NCI-H128 (cell line): ENCODE data around the gene ST6GALNAC3.
A peak's percentile ranks its signal among the peaks of the same experiment; 100 is the strongest.
"Not testable (repeated sequence)": the region's sequence is repeated elsewhere in the genome, so short reads cannot be mapped to it uniquely, and the experiment has no call there.

Experiments used
- DNase-seq: peaks from one replicate; lab custom pipeline; 2025; ENCODE audit not compliant: unreplicated experiment; lab: John Stamatoyannopoulos, UW

Gene ST6GALNAC3

GRCh38 chr1:76074321-76075187 lies at the start of gene ST6GALNAC3:
Gene ST6GALNAC3, plus strand, starts transcription at chr1:76074746.
- peak; percentile 17 for DNase-seq

GRCh38 chr1:76027341-76027740 lies 47.2 kb upstream of the ST6GALNAC3 start:
- DNase-seq = no peak

GRCh38 chr1:76029331-76029730 lies 45.2 kb upstream of the ST6GALNAC3 start:
- DNase-seq = no peak

- DNase-seq = no peak
Observed at GRCh38 chr1:76031496-76031895, 43.0 kb upstream of the ST6GALNAC3 start.

GRCh38 chr1:76033800-76034475 lies 40.6 kb upstream of the ST6GALNAC3 start:
- DNase-seq = no peak

GRCh38 chr1:76035053-76035452 lies 39.5 kb upstream of the ST6GALNAC3 start:
- no peak for DNase-seq

GRCh38 chr1:76037324-76037723 lies 37.2 kb upstream of the ST6GALNAC3 start:
- no peak for DNase-seq

- no peak for DNase-seq
Observed at GRCh38 chr1:76038287-76039004, 36.1 kb upstream of the ST6GALNAC3 start.

GRCh38 chr1:76046149-76046548 lies 28.4 kb upstream of the ST6GALNAC3 start:
- no peak for DNase-seq

- no peak for DNase-seq
Observed at GRCh38 chr1:76048219-76048618, 26.3 kb upstream of the ST6GALNAC3 start.

GRCh38 chr1:76048926-76049325 lies 25.6 kb upstream of the ST6GALNAC3 start:
- DNase-seq = no peak

GRCh38 chr1:76049498-76049897 lies 25.0 kb upstream of the ST6GALNAC3 start:
- no peak for DNase-seq

- not testable (repeated sequence) for DNase-seq
Observed at GRCh38 chr1:76050073-76050472, 24.5 kb upstream of the ST6GALNAC3 start.

- no peak for DNase-seq
Observed at GRCh38 chr1:76053021-76053420, 21.5 kb upstream of the ST6GALNAC3 start.

- no peak for DNase-seq
Observed at GRCh38 chr1:76054359-76054758, 20.2 kb upstream of the ST6GALNAC3 start.

- no peak for DNase-seq
Observed at GRCh38 chr1:76055987-76056386, 18.6 kb upstream of the ST6GALNAC3 start.

- DNase-seq = no peak
Observed at GRCh38 chr1:76059451-76059850, 15.1 kb upstream of the ST6GALNAC3 start.

GRCh38 chr1:76065270-76065669 lies 9.3 kb upstream of the ST6GALNAC3 start:
- DNase-seq = no peak

GRCh38 chr1:76066394-76066793 lies 8.2 kb upstream of the ST6GALNAC3 start:
- DNase-seq = no peak

- DNase-seq = no peak
Observed at GRCh38 chr1:76068542-76068941, 6.0 kb upstream of the ST6GALNAC3 start.

GRCh38 chr1:76068953-76069561 lies 5.5 kb upstream of the ST6GALNAC3 start:
- DNase-seq = no peak
